HepG2 (cell line): ENCODE results near the gene ANKRD10. TPM values are rescaled to one million over a fixed set of nuclear protein-coding genes. Genes with fewer than 3 reads are reported as not detected.

Experiments
- KDM5B ChIP-seq: sonication (generic); formaldehyde crosslinking; IDR thresholded peaks from 2 replicates; pipeline ENCODE4 v1.4.0; 2020; ENCODE audit warnings: missing genetic modification reagents, mild to moderate bottlenecking, borderline replicate concordance
- MBD4 ChIP-seq: IDR thresholded peaks from 2 replicates; pipeline ENCODE4 v1.6.1; 2012; ENCODE audit warnings: low read length, inconsistent platforms, borderline replicate concordance
- RORA ChIP-seq: sonication (generic); formaldehyde crosslinking; IDR thresholded peaks from 2 replicates; pipeline ENCODE4 v1.5.0; 2020; ENCODE audit warnings: mild to moderate bottlenecking, missing genetic modification reagents, moderate library complexity
- SETDB1 ChIP-seq: sonication (generic); formaldehyde crosslinking; IDR thresholded peaks from 2 replicates; pipeline ENCODE4 v1.5.1; 2020; ENCODE audit warnings: missing genetic modification reagents, mild to moderate bottlenecking, borderline replicate concordance
- TRIM24 ChIP-seq: sonication (generic); formaldehyde crosslinking; IDR thresholded peaks from 2 replicates; pipeline ENCODE4 v1.8.0; 2022; ENCODE audit warnings: mild to moderate bottlenecking, missing genetic modification reagents
- ZBTB38 ChIP-seq: sonication (generic); formaldehyde crosslinking; IDR thresholded peaks from 2 replicates; pipeline ENCODE4 v1.5.1; 2020; ENCODE audit warnings: mild to moderate bottlenecking, missing genetic modification reagents
- ZNF274 ChIP-seq: sonication (generic); formaldehyde crosslinking; IDR thresholded peaks from 2 replicates; pipeline ENCODE4 v1.5.1; 2020; ENCODE audit warnings: mild to moderate bottlenecking, missing genetic modification reagents
- ZNF441 ChIP-seq: sonication (generic); formaldehyde crosslinking; IDR thresholded peaks from 2 replicates; pipeline ENCODE4 v1.7.0; 2021; ENCODE audit warnings: missing genetic modification reagents, borderline replicate concordance
- ZNF567 ChIP-seq: sonication (generic); formaldehyde crosslinking; IDR thresholded peaks from 2 replicates; pipeline ENCODE4 v1.8.1; 2023; ENCODE audit warnings: mild to moderate bottlenecking, missing genetic modification reagents, borderline replicate concordance
- ZNF572 ChIP-seq: sonication (generic); formaldehyde crosslinking; IDR thresholded peaks from 2 replicates; pipeline ENCODE4 v1.5.1; 2020; ENCODE audit warnings: mild to moderate bottlenecking, missing genetic modification reagents
- ZNF598 ChIP-seq: sonication (generic); formaldehyde crosslinking; IDR thresholded peaks from 2 replicates; pipeline ENCODE4 v1.5.1; 2020; ENCODE audit warnings: mild to moderate bottlenecking, missing genetic modification reagents, borderline replicate concordance
- ZNF607 ChIP-seq: sonication (generic); formaldehyde crosslinking; IDR thresholded peaks from 2 replicates; pipeline ENCODE4 v1.5.1; 2020; ENCODE audit warnings: missing genetic modification reagents, mild to moderate bottlenecking, borderline replicate concordance
- polyA plus RNA-seq, 8 experiments: library from polyadenylated mRNA; depleted of rRNA in 3 of 8; stranded (reverse) in 7 of 8; unstranded in 1 of 8; fragments of >200 nt; fragmentation: Illumina TruSeq in 4 of 8; extraction: Trizol in 4 of 8; gene quantifications; 2 replicates each; pipeline versions ENCODE4 v1.2.1 to v1.2.3, GENCODE V29; 2011 to 2016; ENCODE audit warnings: low read depth in 4 of 8, missing spikeins in 1 of 8, mixed read lengths in 1 of 8; ENCODE audit not compliant: insufficient read depth in 1 of 8
- total RNA-seq, 5 experiments: library from RNA; depleted of rRNA; stranded (reverse); fragments of >200 nt; fragmentation: Illumina TruSeq; extraction: Trizol; gene quantifications; 2 replicates each; pipeline ENCODE4 v1.2.3, GENCODE V29; 2016; ENCODE audit warnings: low read depth in 1 of 5
- TF ChIP-seq, protein P1 (sequence below): sonication (generic); formaldehyde crosslinking; IDR thresholded peaks from 2 replicates; pipeline ENCODE4 v1.5.1; 2020; ENCODE audit warnings: missing genetic modification reagents, mild to moderate bottlenecking, borderline replicate concordance
- TF ChIP-seq, protein P2 (sequence below): sonication (generic); formaldehyde crosslinking; IDR thresholded peaks from 2 replicates; pipeline ENCODE4 v1.4.0; 2020; ENCODE audit warnings: missing genetic modification reagents, borderline replicate concordance
- TF ChIP-seq, protein P3 (sequence below): sonication (generic); formaldehyde crosslinking; IDR thresholded peaks from 2 replicates; pipeline ENCODE4 v1.5.1; 2020; ENCODE audit warnings: mild to moderate bottlenecking, missing genetic modification reagents, moderate library complexity
- TF ChIP-seq, protein P4 (sequence below): sonication (generic); formaldehyde crosslinking; IDR thresholded peaks from 2 replicates; pipeline ENCODE4 v1.5.0; 2020; ENCODE audit warnings: missing genetic modification reagents
- TF ChIP-seq, protein P5 (sequence below): sonication (generic); formaldehyde crosslinking; IDR thresholded peaks from 2 replicates; pipeline ENCODE4 v1.9.0; 2021; ENCODE audit warnings: missing genetic modification reagents, borderline replicate concordance

ANKRD10 gene
- total and polyA plus RNA-seq, 2 of the 13 experiments (the other 11 are each of a cell fraction or from before 2014, with no cell fraction given): 108 to 115 TPM

DNA sequence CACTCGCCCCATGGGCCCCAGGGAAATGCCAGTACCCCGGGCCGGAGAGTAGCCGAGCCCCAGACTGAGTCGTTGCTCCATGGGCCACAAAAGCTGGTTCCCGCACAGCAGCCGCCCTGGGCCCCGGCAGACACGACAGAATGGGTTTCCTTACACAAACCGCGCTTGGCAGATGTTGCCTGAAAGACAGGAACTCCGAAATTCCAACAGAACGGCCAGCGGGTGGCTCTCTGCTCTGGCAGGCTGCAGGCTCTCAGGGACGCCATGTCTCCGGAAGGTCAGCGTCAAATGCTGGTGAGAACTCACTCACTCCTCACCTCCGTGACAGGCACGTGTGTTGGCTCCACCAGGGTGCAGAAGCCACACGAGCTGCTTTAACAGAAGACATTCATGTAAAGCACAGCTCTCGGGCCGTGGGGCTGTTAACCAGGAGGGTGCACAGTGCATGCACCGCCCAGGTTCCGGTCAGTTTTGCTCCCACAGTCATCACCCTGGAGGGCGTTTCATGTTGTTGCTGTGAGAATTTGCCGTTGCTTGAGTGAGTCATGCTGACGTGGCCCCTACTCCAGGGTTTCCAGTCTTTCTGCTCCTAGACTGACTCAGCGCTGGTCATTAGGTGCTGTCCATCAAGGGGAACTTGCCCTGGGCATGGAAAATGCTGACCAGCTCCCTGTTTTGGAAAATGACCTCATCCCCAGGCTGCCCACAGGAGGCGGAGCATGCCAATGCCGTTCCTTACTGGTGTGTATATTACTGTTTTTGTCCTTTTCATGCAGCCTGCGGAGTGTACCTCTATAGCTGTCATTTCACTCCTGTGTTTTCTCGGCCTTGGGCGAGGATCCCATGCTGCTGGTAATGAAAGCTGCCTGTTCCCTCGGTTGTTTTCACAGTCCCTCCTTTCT is 44.8 kb downstream of the ANKRD10 start (continued):
- TF ChIP-seq RORA (CRISPR knock-in tag) (no peak), ZNF441 (CRISPR knock-in tag) (peak; percentile 83), ZNF598 (CRISPR knock-in tag) (peak; percentile 65; the same call in 1 of the 2 replicates), KDM5B (peak; percentile 91; the same call in 1 of the 2 replicates), ZNF274 (CRISPR knock-in tag) (peak; percentile 79; the same call in 1 of the 2 replicates), SETDB1 (CRISPR knock-in tag) (no peak), ZNF572 (CRISPR knock-in tag) (no peak), ZNF567 (CRISPR knock-in tag) (peak; percentile 67; the same call in 1 of the 2 replicates), ZBTB38 (CRISPR knock-in tag) (0 out of 2 replicates have a peak, but pooled peaks have one; percentile 39), TRIM24 (CRISPR knock-in tag) (no peak), ZNF607 (CRISPR knock-in tag) (peak; percentile 50; the same call in 1 of the 2 replicates), MBD4 (no peak)
- TF ChIP-seq, protein P1, sequence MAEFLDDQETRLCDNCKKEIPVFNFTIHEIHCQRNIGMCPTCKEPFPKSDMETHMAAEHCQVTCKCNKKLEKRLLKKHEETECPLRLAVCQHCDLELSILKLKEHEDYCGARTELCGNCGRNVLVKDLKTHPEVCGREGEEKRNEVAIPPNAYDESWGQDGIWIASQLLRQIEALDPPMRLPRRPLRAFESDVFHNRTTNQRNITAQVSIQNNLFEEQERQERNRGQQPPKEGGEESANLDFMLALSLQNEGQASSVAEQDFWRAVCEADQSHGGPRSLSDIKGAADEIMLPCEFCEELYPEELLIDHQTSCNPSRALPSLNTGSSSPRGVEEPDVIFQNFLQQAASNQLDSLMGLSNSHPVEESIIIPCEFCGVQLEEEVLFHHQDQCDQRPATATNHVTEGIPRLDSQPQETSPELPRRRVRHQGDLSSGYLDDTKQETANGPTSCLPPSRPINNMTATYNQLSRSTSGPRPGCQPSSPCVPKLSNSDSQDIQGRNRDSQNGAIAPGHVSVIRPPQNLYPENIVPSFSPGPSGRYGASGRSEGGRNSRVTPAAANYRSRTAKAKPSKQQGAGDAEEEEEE (CRISPR knock-in tag): 0 out of 2 replicates have a peak, but pooled peaks have one; percentile 54
- TF ChIP-seq, protein P2, sequence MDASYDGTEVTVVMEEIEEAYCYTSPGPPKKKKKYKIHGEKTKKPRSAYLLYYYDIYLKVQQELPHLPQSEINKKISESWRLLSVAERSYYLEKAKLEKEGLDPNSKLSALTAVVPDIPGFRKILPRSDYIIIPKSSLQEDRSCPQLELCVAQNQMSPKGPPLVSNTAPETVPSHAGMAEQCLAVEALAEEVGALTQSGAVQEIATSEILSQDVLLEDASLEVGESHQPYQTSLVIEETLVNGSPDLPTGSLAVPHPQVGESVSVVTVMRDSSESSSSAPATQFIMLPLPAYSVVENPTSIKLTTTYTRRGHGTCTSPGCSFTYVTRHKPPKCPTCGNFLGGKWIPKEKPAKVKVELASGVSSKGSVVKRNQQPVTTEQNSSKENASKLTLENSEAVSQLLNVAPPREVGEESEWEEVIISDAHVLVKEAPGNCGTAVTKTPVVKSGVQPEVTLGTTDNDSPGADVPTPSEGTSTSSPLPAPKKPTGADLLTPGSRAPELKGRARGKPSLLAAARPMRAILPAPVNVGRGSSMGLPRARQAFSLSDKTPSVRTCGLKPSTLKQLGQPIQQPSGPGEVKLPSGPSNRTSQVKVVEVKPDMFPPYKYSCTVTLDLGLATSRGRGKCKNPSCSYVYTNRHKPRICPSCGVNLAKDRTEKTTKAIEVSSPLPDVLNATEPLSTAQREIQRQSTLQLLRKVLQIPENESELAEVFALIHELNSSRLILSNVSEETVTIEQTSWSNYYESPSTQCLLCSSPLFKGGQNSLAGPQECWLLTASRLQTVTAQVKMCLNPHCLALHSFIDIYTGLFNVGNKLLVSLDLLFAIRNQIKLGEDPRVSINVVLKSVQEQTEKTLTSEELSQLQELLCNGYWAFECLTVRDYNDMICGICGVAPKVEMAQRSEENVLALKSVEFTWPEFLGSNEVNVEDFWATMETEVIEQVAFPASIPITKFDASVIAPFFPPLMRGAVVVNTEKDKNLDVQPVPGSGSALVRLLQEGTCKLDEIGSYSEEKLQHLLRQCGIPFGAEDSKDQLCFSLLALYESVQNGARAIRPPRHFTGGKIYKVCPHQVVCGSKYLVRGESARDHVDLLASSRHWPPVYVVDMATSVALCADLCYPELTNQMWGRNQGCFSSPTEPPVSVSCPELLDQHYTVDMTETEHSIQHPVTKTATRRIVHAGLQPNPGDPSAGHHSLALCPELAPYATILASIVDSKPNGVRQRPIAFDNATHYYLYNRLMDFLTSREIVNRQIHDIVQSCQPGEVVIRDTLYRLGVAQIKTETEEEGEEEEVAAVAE (CRISPR knock-in tag): peak; percentile 45; the same call in 1 of the 2 replicates
- TF ChIP-seq, protein P3, sequence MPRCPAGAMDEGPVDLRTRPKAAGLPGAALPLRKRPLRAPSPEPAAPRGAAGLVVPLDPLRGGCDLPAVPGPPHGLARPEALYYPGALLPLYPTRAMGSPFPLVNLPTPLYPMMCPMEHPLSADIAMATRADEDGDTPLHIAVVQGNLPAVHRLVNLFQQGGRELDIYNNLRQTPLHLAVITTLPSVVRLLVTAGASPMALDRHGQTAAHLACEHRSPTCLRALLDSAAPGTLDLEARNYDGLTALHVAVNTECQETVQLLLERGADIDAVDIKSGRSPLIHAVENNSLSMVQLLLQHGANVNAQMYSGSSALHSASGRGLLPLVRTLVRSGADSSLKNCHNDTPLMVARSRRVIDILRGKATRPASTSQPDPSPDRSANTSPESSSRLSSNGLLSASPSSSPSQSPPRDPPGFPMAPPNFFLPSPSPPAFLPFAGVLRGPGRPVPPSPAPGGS (CRISPR knock-in tag): no peak
- TF ChIP-seq, protein P4, sequence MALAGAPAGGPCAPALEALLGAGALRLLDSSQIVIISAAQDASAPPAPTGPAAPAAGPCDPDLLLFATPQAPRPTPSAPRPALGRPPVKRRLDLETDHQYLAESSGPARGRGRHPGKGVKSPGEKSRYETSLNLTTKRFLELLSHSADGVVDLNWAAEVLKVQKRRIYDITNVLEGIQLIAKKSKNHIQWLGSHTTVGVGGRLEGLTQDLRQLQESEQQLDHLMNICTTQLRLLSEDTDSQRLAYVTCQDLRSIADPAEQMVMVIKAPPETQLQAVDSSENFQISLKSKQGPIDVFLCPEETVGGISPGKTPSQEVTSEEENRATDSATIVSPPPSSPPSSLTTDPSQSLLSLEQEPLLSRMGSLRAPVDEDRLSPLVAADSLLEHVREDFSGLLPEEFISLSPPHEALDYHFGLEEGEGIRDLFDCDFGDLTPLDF (CRISPR knock-in tag): no peak
- TF ChIP-seq, protein P5, sequence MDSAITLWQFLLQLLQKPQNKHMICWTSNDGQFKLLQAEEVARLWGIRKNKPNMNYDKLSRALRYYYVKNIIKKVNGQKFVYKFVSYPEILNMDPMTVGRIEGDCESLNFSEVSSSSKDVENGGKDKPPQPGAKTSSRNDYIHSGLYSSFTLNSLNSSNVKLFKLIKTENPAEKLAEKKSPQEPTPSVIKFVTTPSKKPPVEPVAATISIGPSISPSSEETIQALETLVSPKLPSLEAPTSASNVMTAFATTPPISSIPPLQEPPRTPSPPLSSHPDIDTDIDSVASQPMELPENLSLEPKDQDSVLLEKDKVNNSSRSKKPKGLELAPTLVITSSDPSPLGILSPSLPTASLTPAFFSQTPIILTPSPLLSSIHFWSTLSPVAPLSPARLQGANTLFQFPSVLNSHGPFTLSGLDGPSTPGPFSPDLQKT (CRISPR knock-in tag): no peak
